GM12874 (cell line): ENCODE measurements around the gene PXK.

Experiments used
- CTCF ChIP-seq: IDR thresholded peaks from 2 replicates; pipeline ENCODE4 v1.5.1; 2011; ENCODE audit warnings: low read depth, mild to moderate bottlenecking, control low read depth, low read length, moderate library complexity; ENCODE audit not compliant: insufficient read depth

The PXK gene

GRCh38 chr3:58346368-58346767 is 13.7 kb downstream of the PXK start:
- TF ChIP-seq CTCF, result no peak

GRCh38 chr3:58347984-58348383 is 15.3 kb downstream of the PXK start:
- no peak for TF ChIP-seq CTCF

GRCh38 chr3:58349792-58350626 is 17.3 kb downstream of the PXK start:
- TF ChIP-seq CTCF, result no peak

- no peak for TF ChIP-seq CTCF
These were observed 17.9 kb downstream of the PXK start for GRCh38 chr3:58350627-58351013.

- TF ChIP-seq CTCF, result peak; percentile 17; the same call in 1 of the 2 replicates
These were observed 19.2 kb downstream of the PXK start for GRCh38 chr3:58351920-58352319.

- no peak for TF ChIP-seq CTCF
These were observed 19.9 kb downstream of the PXK start for GRCh38 chr3:58352626-58353025.

- no peak for TF ChIP-seq CTCF
These were observed 21.2 kb downstream of the PXK start for GRCh38 chr3:58353722-58354553.
